ENCODE data around the gene ST7.
"Not testable (repeated sequence)": the region's sequence is repeated elsewhere in the genome, so short reads cannot be mapped to it uniquely, and the experiment has no call there.

The ST7 gene

GRCh38 chr7:117101026-117101425, 147.7 kb downstream of the ST7 start:
- no peak for DNase-seq

- DNase-seq = no peak
Observed at GRCh38 chr7:117110480-117111315, 157.4 kb downstream of the ST7 start.

- no peak for DNase-seq
Observed at GRCh38 chr7:117111535-117111934, 158.2 kb downstream of the ST7 start.

- no peak for DNase-seq
Observed at GRCh38 chr7:117112640-117113039, 159.3 kb downstream of the ST7 start.

- no peak for DNase-seq
Observed at GRCh38 chr7:117113871-117114270, 160.6 kb downstream of the ST7 start.

- no peak for DNase-seq
Observed at GRCh38 chr7:117114272-117114671, 161.0 kb downstream of the ST7 start.

- no peak for DNase-seq
Observed at GRCh38 chr7:117116211-117116610, 162.9 kb downstream of the ST7 start.

GRCh38 chr7:117117172-117117571, 163.9 kb downstream of the ST7 start:
- DNase-seq = no peak

- DNase-seq = no peak
Observed at GRCh38 chr7:117118579-117119180, 165.4 kb downstream of the ST7 start.

GRCh38 chr7:117119192-117119924, 166.1 kb downstream of the ST7 start:
- DNase-seq = peak; percentile 84

GRCh38 chr7:117120321-117120720, 167.0 kb downstream of the ST7 start:
- not testable (repeated sequence) for DNase-seq

GRCh38 chr7:117122036-117122435, 168.7 kb downstream of the ST7 start:
- DNase-seq = not testable (repeated sequence)

GRCh38 chr7:117122536-117122935, 169.2 kb downstream of the ST7 start:
- DNase-seq = no peak

GRCh38 chr7:117123311-117123926, 170.1 kb downstream of the ST7 start:
- no peak for DNase-seq

GRCh38 chr7:117124591-117125220, 171.4 kb downstream of the ST7 start:
- DNase-seq = peak; percentile 94

- no peak for DNase-seq
Observed at GRCh38 chr7:117126676-117127075, 173.4 kb downstream of the ST7 start.

- DNase-seq = peak; percentile 67
Observed at GRCh38 chr7:117127585-117128168, 174.4 kb downstream of the ST7 start.

- no peak for DNase-seq
Observed at GRCh38 chr7:117129521-117129955, 176.2 kb downstream of the ST7 start.

- no peak for DNase-seq
Observed at GRCh38 chr7:117130262-117130661, 177.0 kb downstream of the ST7 start.

- no peak for DNase-seq
Observed at GRCh38 chr7:117132321-117133120, 179.2 kb downstream of the ST7 start.

- DNase-seq = no peak
Observed at GRCh38 chr7:117133125-117133524, 179.8 kb downstream of the ST7 start.

Measured in OCI-M1 (cell line).